Non-pigmented ciliary epithelial cell (primary cell): ENCODE measurements around the gene ZSCAN22.
"Not testable (repeated sequence)": the region's sequence is repeated elsewhere in the genome, so short reads cannot be mapped to it uniquely, and the experiment has no call there.

ENCODE experiments used
- DNase-seq: peaks from one replicate; pipeline ENCODE4 v3.0.0-alpha.2; 2010; ENCODE audit warnings: low read depth

ZSCAN22 gene

DNA sequence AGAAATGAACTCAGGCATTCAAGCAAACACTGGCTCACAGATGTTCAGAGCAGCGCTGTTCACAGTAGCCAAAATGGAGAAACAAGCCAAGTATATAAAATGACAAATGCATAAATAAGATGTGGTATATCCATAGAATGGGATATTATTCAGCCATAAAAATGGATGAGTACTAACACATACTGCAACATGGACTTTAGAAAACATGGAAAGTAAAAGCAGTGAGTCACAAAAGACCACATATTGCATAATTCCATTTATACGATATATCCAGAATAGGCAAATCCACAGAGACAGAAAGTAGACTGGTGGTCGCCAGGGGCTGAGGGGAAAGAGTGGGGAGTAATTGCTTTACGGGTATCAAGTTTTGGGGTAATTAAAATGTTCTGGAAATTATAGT lies 47.4 kb downstream of the ZSCAN22 start:
- no peak for DNase-seq

- not testable (repeated sequence) for DNase-seq
These were observed 49.9 kb downstream of the ZSCAN22 start for GRCh38 chr19:58376724-58377123.

DNA sequence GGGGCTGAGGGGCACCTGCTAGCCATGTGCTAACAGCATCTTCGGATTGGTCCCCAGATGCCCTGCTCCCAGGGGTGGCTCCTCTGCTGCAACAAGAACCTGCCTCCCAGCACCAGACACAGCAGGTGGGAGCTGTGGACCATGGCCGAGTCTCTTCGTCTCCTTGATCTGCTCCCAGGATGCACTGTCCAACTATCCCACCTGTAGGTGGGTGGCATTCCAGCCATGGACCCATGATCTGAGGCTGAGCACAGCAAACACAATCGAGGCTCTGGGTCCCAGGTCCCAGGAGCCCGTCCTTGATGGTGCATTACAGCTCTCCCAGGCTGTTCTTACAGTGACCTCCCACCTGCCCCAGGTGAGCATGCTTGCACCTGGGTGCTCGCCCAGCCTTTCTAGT lies 52.5 kb downstream of the ZSCAN22 start:
- no peak for DNase-seq

- DNase-seq = no peak
These were observed 53.4 kb downstream of the ZSCAN22 start for GRCh38 chr19:58380037-58380661.

DNA sequence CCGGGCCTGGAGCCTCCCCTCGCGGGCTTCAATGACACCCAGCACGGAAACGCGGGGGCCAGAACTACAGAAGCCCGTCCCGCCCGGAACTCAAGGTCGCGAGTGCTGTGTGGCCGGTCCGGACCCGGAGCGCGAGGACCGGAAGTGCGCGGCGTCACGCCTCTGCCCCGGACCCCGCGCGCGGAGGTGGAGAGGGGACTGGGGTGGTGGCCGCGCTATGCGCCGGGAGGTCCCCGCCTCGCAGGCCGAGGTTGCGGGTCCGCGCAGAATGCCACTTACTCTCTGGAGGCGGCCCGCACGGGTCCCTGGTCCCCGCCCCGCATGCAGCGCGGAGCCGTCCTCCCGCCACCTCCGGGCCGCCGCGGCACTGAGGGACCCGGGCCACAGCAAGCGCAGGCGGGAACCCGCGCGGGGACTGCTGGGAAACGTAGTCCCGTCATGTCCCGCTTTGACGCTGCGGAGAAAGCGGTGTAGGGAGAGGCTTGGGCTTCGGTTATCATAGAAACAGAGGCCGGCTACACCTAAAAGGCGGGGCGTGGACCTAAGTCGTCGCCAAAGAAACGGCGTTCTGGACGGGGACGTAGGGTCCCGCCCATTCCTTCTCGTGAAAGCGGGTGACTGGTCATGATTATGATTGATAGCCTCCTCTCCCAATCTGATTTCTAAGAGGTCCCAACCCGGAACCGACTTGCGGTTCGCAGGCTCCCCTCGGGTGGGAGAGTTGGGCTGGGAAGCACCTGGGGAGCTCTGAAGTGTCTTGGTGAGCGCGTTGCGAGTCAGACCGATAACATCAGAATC lies 54.1 kb downstream of the ZSCAN22 start, which contains the start of gene ZNF837:
TSS of gene ZNF837 (minus strand) at position 369 of the 798 bp plus-strand sequence. CDS start 11,698 bp downstream, outside the sequence.
- peak; percentile 100 for DNase-seq

- no peak for DNase-seq
These were observed 54.8 kb downstream of the ZSCAN22 start for GRCh38 chr19:58381460-58382212.

DNA sequence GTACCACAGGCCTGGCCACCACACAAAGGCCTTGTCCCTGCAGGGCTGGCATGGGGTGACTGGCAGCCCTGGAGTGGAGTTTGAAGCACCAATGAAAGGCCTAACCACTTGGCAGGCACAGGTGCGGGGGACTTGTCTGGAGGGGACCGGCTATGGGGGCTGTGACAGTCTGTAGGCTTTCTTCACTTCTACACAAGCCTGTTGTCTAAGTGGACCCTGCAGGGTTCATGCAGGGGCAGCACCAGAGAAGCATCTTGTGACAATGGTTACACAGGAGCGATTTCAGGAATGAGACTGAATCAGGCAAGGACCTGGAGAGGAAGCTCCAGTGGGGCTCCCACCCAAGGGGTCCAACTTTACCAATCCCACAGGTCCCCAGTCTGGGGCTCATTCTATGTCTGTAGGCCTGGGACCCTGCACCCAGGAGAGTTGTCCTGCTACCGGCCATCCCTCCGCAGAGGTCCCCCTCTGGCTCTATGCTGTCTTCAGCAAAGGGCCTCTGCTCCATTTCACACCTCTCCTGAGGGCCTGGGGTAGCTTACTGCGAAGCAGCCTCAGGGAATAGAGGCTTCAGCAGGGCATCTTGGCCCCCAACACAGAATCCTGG lies 56.3 kb downstream of the ZSCAN22 start:
- DNase-seq = no peak

DNA sequence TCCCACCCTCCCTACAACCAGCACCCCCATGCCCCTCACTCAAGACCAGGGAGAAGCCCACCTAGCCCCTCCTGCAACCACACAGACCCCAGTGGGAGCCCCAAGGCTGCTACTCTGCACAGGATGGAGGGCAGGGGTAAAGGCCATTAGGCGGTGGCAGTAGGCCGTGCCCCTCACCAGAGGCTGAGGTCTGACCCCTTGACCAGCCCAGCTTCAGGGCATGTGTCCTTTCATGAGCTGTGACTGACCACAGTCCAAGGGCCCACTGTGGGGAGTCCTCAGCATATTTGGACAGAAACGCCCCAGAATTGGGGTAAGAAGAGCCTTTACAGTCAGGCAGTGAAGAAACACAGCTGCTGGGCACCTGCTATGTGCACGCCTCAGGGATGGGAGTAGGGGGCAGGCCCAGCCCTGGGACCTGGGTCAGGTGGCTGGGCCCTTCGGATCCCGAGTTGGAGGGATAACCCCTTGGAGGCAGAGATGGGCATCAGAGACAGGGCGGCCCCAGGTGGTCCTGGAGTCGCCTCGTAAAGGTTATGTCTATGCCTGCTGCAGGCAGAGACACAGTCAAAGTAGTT lies 58.6 kb downstream of the ZSCAN22 start:
- DNase-seq = no peak

DNA sequence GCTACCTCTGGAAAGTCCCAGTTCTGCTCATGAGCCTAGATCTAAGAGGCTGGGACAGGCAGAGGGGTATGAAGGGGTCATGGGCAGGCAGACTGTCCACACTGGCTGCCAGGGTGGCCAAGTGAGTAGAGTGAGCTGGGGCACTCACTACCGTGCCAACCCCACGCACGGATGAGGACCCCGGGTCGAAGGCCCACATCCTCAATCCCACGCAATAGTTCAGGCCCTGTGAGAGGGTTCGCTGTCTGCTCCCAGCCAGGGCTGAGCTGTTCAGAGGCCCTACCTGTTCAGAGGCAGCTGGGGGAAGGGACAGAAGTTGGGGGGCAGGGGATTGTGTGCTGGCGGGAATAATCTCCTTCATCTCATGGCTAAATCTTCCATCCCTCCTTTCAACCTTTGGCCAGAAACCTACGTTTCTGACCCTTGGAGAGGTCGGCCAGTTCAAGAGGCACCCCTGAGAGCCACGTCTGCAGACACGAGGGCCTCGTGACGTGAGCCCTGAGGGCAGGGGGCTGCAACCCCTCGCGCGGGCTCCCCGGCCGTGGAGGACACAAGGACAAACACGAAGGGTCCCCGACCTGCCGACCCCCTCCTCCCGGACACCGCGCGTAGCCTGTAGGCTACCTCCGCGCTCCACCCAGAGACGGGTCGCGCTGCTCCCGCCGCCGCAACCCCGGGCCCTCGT lies 59.2 kb downstream of the ZSCAN22 start:
- DNase-seq = no peak

DNA sequence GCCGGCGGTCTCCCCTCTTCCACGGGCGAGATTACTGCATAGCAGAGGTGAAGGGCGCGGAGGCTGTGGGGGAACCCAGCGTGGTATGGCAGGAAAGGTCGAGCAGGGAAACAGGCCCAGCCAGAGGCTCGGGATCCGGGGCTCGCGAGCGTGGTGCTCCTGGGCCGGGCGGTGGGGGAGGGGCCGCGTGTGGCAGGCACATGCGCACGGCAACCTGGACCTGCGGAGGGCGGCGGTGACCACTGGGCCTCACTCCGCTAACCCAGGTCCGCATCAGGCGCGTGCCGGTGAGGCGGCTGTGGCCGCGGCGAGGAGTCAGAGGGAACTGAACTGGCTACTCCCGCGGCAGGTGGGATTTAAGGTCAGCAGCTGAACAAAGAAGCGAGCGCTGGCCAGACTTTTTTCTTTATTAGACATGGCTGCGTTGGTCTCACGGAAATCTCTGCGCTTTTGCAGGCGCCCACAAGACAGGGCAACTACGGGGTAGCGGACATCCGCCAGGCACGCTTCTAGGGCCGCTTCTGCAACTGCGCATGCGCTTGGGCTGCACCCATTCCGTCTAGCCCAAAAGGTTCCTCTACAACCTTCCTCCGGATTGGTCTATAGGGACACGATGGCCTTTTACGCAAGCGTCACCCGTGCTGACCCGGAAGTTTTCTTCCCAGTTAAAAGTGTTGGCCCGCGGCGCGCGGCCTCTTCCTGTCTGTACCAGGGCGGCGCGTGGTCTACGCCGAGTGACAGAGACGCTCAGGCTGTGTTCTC lies 60.0 kb downstream of the ZSCAN22 start, which contains the start of gene RPS5:
TSS of gene RPS5 (plus strand) at position 694 of the 762 bp plus-strand sequence. CDS start 869 bp downstream, outside the sequence.
- peak; percentile 93 for DNase-seq

GRCh38 chr19:58387338-58388174 lies 60.8 kb downstream of the ZSCAN22 start:
- DNase-seq = no peak

DNA sequence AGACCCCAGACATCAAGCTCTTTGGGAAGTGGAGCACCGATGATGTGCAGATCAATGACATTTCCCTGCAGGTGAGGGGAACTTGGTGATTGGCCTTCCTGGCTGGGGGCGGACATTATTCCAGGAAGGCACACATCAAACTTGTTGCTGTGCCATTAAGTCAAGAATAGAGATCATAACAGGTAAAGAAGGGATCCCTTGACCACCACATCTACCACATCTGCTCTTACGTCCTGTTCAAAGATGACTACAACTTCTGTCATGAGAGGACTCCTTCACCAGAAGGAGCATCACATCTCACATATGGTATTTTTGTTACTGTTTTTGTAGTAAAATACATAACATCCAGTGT lies 61.4 kb downstream of the ZSCAN22 start:
- DNase-seq = no peak
